Calu3 (cell line): ENCODE measurements around the gene NEU3. TPM values are rescaled to one million over a fixed set of nuclear protein-coding genes. Genes with fewer than 3 reads are reported as not detected.

ENCODE experiments used
- Bru-seq: library from RNA; stranded (reverse); fragments of 400-500 nt; gene quantifications from one replicate; lab custom pipeline; 2021; lab: Mats Ljungman, UMichigan
- BruChase-seq, 2 experiments: library from RNA; stranded (reverse); fragments of 400-500 nt; gene quantifications; one replicate each; lab custom pipeline; 2021; lab: Mats Ljungman, UMichigan
- BruUV-seq: library from RNA; stranded (reverse); fragments of 400-500 nt; replicated peaks from 2 replicates; lab custom pipeline; 2021; lab: Mats Ljungman, UMichigan
- CTCF ChIA-PET: fragments of 300-600 bp; sonication (Branson Sonifier 250); formaldehyde crosslinking; loops from one replicate; lab custom pipeline; 2022; ENCODE audit warnings: antibody characterized with exemption; lab: Charles Lee
- DNase-seq: peaks from one replicate; pipeline ENCODE4 v3.0.0; 2022
- H3K27ac Mint-ChIP-seq: one replicate; pipeline ENCODE4 v1.8.0; 2022; ENCODE audit warnings: mixed read lengths; ENCODE audit not compliant: unreplicated experiment
- H3K27me3 Mint-ChIP-seq: one replicate; pipeline ENCODE4 v1.8.0; 2022; ENCODE audit warnings: mixed read lengths; ENCODE audit not compliant: unreplicated experiment
- H3K36me3 Mint-ChIP-seq: one replicate; pipeline ENCODE4 v1.8.0; 2022; ENCODE audit warnings: mild to moderate bottlenecking, moderate library complexity, mixed read lengths; ENCODE audit not compliant: insufficient read depth, unreplicated experiment
- H3K4me1 Mint-ChIP-seq: one replicate; pipeline ENCODE4 v1.8.0; 2022; ENCODE audit warnings: mild to moderate bottlenecking, low read depth, mixed read lengths; ENCODE audit not compliant: unreplicated experiment
- H3K4me3 Mint-ChIP-seq: one replicate; pipeline ENCODE4 v1.8.0; 2022; ENCODE audit warnings: mild to moderate bottlenecking, low read depth, moderate library complexity, mixed read lengths; ENCODE audit not compliant: unreplicated experiment
- H3K9me3 Mint-ChIP-seq: one replicate; pipeline ENCODE4 v1.8.0; 2022; ENCODE audit warnings: low read depth, mixed read lengths; ENCODE audit not compliant: unreplicated experiment
- CTCF ChIP-seq: fragments of 200-600 bp; IDR thresholded peaks from one replicate; pipeline ENCODE4 v1.8.0; 2022; ENCODE audit warnings: antibody characterized with exemption; ENCODE audit not compliant: unreplicated experiment
- intact Hi-C: fragments of 100-400 bp; cut with micrococcal nuclease; formaldehyde crosslinking; loops from one replicate; pipeline ENCODE4 v1.10.0; 2022; ENCODE audit not compliant: unreplicated experiment
- long read RNA-seq: library from polyadenylated mRNA; stranded (forward); transcript quantifications from one replicate; pipeline ENCODE4 v2.0.0, GENCODE V29; 2022
- total RNA-seq: library from RNA; stranded (reverse); gene quantifications from 2 replicates; pipeline ENCODE4 v1.2.3, GENCODE V29; 2022

NEU3 gene
- total RNA-seq (11.4 and 14.2 TPM in 2 replicates), Bru-seq, nascent RNA (percentile 65 among the genes with signal in this experiment), BruChase-seq, experiment 1, labeled RNA remaining after a 6-hour chase (percentile 74 among the genes with signal in this experiment), BruChase-seq, experiment 2, labeled RNA remaining after a 2-hour chase (percentile 78 among the genes with signal in this experiment)
- long read RNA-seq, partial matches to known transcripts = 0 of 4 reads
- long read RNA-seq, other reads (novel, unspliced or antisense) = 4 of 4 reads

GRCh38 chr11:74988541-74989259, at the start of gene NEU3:
Gene NEU3 (plus strand): TSS chr11:74988933. CDS start chr11:74989061, 128 bp downstream.
- intact Hi-C loops = no loop called here
- peak; percentile 78 for DNase-seq
- CTCF ChIA-PET = interaction anchor here (1.1 to 1.4 kb wide), 2 partner anchors 34 to 152 kb away, joined by 3 read pairs; no protein-coding TSS in a partner anchor
- no TSS peak for BruUV-seq
- no peak for TF ChIP-seq CTCF
- peaks cover 17% of the 10 kb centered on the region for H3K36me3 Mint-ChIP-seq
- no peaks in the 10 kb centered on the region for H3K9me3 Mint-ChIP-seq
- H3K27ac Mint-ChIP-seq = peak within 1 kb of the TSS; percentile 10
- H3K27me3 Mint-ChIP-seq = no peaks in the 10 kb centered on the region
- peaks cover 19% of the 10 kb centered on the region for H3K4me1 Mint-ChIP-seq
- peak within 1 kb of the TSS; percentile 97 for H3K4me3 Mint-ChIP-seq

- no peaks in the 10 kb centered on the region for H3K9me3 Mint-ChIP-seq
- no peaks in the 10 kb centered on the region for H3K36me3 Mint-ChIP-seq
- DNase-seq = no peak
- TF ChIP-seq CTCF = no peak
- no peaks in the 10 kb centered on the region for H3K27me3 Mint-ChIP-seq
- BruUV-seq = no TSS peak
- CTCF ChIA-PET = no interaction called here
- H3K27ac Mint-ChIP-seq = no peak overlapping the region
- H3K4me1 Mint-ChIP-seq = no peaks in the 10 kb centered on the region
- intact Hi-C loops = no loop called here
- no peak overlapping the region for H3K4me3 Mint-ChIP-seq
Observed at GRCh38 chr11:74941492-74941891, 47.2 kb upstream of the NEU3 start.

GRCh38 chr11:74942073-74942759, 46.5 kb upstream of the NEU3 start:
- no peak overlapping the region for H3K4me3 Mint-ChIP-seq
- no peaks in the 10 kb centered on the region for H3K4me1 Mint-ChIP-seq
- no TSS peak for BruUV-seq
- H3K27ac Mint-ChIP-seq = no peak overlapping the region
- intact Hi-C loops = no loop called here
- no peaks in the 10 kb centered on the region for H3K36me3 Mint-ChIP-seq
- H3K9me3 Mint-ChIP-seq = no peaks in the 10 kb centered on the region
- CTCF ChIA-PET = no interaction called here
- no peak for DNase-seq
- TF ChIP-seq CTCF = no peak
- no peaks in the 10 kb centered on the region for H3K27me3 Mint-ChIP-seq

GRCh38 chr11:74948546-74948897, 40.2 kb upstream of the NEU3 start:
- CTCF ChIA-PET = interaction anchor here (0.6 to 1.4 kb wide), 2 partner anchors 19 to 1089 kb away, joined by 3 read pairs; no protein-coding TSS in a partner anchor
- TF ChIP-seq CTCF = no peak
- Mint-ChIP-seq H3K27ac (peak overlapping the region; percentile 99), H3K27me3 (no peaks in the 10 kb centered on the region), H3K4me3 (peak overlapping the region; percentile 93), H3K36me3 (peaks cover 37% of the 10 kb centered on the region), H3K4me1 (peaks cover 17% of the 10 kb centered on the region), H3K9me3 (no peaks in the 10 kb centered on the region)
- DNase-seq = no peak
- intact Hi-C loops = no loop called here
- BruUV-seq = TSS peak; percentile 87
